HG03571 (cell line): ENCODE measurements around the gene CRADD.
A peak's percentile ranks its signal among the peaks of the same experiment; 100 is the strongest.
"Not testable (repeated sequence)": the region's sequence is repeated elsewhere in the genome, so short reads cannot be mapped to it uniquely, and the experiment has no call there.

Source experiments
- ATAC-seq: cut with Tn5 transposase; IDR thresholded peaks from one replicate; pipeline ENCODE4 v1.9.1; 2021; ENCODE audit not compliant: unreplicated experiment

Gene CRADD

DNA sequence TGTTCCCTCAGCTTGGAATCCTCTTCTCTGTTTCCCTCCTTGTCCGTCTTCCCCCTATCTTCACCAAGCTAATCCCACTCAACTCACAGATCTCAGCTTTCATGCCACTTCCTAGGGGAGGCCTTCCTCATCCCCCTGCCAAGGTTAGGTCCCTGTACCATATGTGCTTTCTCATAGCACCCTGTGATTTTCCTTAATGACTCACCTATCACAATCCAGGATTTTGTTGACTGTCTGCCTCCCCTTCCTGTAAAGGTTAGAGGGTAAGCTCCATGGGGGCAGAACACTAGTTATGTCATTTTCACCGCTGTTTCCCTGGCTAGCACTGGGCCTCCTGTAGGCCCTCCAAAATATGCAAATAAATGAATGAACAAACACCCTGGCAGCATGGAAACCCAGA lies 57.6 kb downstream of the CRADD start:
- no peak for ATAC-seq

DNA sequence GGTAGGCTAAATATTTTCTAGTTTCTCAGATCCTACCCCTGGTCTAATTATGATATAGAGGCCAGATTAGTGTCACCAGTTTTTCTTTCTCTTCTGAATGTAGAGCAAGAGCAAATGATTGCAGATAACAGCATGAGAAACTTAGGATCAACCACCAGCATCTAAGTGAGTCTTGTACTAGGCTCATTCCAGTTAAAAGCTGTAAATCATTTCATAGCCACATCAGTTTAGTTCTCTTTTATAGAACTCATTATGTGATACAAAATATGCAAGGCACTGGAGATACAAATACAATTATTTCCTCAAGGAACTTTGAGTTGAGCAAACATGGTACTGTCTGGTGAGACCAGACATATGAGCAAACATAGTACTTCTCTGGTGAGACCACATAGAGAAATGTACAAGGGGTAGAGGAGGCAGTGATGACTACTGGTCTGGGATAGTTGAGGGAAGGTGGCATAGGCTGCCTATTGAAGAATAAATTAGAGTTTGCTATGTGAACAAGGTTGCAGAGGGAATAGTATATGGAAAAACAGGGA lies 59.5 kb downstream of the CRADD start:
- ATAC-seq, result no peak

DNA sequence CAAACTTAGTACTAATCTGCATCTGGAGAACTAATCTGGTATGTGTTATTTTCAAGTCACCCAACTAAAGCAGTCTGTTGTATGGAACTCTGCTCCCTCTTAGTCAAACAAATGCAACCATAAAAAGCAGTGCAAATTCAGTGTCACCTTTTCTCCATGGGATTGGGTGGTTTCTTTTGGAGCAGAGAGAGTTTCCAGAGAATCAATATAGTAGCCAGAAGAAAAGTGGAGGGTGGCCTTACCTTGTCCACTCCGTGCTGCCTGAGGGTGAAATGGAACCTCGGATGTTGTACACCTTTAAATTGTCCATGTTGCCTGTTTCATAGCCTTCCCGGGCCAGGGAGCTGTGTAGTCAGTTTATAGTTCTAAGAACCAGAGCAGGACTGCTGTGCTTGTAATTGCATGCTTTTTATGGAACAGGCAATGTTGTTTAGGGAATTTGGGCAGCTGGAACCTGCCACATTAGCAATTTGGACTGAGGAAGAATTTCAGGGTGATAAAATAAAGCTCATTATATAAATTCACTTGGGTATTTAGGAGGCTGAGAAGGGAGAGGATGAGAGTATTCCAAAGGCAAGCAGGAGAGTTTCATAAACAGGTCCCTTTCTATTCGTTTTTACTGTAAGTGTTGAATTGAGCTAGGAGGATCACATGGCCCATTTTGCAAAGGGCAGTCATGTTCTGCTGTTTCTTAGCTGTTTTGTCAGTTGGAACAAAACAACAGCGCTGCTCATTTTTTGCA lies 60.5 kb downstream of the CRADD start:
- ATAC-seq, result no peak

DNA sequence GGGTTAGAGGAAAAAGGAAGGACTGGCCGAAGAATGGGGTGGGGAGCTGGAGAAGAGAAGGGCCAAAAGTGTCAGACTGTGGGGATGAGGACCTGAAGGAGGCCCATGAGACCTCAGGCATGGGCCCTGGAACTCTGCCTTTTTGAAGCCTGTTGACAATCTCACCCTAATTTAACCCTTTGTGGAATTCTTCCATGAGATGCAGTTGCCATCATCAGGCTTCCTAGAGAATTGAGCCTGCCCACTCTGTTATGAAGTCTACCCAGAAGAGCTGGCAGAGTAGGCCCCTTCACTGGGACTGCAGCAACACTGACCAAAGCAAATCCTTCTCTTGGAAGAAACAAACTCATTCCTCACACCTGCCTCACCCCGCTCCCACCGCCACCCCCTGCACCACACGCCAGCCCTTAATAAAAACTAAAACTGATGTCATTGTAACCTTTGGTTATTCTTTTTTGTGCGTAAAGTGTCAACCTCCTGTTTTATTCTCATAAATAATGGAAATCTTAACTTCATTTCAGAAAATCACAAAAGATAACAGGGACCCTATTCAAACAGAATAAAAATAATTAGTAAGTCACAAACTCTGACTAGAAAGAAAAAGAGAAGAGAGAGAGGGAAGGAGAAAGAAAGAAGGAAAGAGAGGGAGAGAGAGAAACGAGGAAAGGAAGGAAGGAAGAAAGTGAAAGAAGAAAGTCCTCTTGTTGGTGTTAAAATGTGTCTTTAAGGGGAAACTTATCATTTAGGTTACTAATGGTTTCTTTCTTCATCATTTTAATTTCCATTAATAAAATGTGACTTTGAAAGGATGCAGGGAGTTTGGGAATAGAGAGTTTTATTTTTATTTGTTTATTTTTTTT lies 61.3 kb downstream of the CRADD start:
- no peak for ATAC-seq

DNA sequence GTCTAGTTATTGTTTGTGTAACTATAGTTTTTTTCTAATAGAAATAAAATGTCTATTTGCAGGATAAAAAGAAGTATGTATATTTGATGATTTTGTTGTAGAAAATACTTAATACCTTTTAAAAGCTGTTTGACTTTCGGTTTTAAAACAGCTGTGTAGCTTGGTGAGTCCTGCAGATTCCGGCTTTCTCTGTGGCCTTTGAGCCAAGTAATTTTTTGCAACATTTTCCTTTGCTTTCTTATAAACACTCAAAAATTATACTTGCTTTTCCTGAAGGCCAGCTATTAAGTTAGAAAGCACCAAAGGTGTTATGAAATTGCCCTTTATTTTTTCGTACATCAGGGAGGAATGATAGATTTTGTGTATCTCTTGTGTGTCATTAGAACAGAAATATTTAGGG lies 63.6 kb downstream of the CRADD start:
- ATAC-seq, result no peak

DNA sequence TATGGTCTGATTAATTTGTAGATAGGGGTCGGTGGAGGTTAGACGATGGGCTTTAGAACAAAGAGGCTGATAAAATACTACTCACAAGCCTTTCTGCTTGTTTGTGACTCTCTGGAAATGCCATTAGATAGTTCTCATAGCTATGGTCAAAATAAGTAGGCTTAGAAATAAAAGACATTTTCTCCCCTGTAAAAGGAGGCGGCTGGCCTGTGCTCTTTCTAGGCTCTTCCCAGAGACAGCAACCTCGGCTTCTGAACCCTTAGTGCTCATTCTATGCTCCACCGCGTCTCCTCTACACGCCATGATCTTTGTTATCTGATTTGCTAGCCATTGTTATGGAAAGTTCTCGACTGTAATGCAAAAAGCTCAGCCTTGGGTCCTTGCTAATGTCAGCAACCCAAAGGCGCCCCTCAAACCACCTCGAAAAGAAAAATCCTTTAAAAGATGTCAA lies 64.5 kb downstream of the CRADD start:
- ATAC-seq, result peak; percentile 19

DNA sequence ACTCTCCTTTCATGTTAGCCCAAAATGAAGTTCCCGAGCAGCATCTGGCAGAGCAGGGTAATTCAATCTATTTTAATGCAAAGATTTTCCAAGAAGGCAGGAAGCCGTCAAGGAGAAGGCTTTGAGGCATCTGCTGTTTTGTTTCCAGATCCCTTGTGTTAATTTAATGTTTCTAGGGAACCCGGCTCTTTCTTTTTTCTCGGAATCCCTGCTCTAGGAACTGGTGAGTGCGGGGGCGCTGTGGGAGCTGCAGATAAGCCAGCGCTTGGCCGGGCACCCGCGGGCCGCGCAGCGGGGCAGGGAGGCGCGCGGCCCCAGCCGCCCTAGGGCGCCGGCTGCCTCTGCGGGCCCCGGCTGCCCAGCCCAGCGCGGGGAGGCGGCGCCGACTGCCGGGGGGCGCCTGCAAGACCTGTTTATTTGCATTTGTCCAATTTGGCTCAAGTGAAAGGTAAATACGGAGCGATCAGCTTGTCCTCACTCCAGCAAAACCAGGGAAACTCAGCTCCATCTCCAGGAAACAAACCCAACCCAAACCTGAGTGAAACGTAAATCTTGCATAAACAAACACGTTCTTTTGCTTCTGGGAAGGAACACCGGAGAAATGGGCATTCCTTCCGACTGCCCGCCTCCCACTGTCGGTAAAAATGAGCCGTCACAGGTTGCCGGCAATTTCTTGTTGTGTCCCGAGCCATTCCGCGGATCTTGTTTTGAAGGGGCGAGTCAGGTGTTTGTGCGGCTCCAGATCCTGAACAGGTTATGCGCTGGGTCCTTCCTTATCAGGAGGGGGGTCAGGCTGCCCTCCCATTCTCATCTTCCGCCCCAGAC lies 65.1 kb downstream of the CRADD start:
- peak; percentile 90 for ATAC-seq

DNA sequence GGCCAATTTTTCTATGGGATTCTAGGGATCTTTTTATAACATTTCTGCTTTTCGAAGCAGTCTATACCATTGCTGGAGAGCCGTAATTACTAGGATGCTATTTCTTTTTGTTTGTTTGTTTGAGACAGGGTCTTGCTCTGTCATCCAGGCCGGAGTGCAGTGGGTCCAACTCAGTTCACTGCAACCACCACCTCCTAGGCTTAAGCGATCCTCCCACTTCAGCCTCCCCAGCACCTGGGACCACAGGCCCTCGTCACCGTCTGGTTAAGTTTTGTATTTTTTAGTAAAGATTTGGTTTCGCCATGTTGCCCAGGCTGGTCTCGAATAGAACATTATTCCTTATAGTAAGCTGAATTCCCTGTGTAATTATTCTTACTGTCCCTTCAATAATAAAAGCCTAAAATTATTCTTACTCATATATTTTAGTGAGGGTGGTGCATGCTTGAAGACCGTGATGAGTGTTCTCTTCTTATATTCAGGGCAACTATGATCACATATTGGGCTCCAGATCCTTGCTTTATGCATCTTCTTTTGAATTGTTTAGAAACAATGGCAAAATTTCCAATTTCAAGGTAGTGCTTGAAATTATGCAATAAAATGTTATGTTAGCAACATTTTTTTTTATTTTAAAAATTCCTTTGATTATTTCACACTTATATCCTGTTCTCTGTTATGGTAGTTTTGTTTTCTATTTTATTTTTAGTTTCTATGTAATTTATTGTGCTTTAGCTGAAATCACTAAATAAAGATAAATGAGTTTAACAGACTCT lies 66.2 kb downstream of the CRADD start:
- no peak for ATAC-seq

DNA sequence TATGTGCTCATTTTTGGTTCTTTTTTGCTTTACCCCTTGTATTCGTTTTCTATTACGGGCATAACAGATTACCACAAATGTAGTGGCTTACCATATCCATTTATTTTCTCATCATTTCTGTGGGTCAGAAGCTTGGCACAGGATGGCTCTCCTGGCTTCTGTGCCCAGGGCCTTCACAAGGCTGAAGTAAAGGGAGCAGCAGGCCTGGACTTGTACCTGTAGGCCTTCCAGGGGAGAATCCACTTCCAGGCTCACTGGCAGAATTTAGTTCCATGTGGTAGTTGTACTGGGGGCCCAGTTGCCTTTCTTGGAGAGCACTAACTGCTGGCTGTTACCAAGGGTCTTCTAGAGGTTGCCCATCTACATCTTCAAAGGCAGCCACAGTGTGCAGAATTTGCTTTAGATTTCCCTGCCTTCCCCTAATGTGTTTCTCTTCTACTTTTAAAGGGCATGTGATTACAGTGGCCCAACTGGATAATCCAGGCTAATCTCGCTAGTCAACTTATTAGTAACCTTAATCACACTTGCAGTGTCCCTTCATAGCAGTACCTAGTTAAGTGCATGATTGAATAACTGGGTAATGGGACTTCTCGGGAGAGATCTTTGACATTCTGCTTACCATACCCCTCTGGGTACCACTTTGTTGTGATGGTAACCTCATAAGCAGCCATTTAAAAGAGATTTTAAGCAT lies 67.0 kb downstream of the CRADD start:
- ATAC-seq, result no peak

DNA sequence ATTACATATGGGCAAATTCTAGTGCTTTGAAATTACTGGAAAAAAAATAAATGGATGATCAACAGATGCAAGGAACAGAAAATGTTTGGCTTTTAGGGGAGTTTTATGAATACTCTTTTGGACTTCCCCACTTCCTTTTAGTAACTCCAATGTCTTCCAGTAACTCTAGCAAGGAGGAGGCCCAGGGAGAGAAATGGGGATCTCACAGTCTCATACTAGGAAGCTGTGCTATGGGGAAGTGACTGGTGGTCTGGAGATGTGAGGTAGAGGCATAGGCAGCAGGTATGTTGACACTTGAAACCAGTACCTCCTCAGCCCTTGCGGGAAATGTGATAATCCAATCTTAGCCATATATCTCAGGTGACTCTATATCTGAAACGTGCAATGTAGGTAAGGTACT lies 68.1 kb downstream of the CRADD start:
- ATAC-seq, result no peak

DNA sequence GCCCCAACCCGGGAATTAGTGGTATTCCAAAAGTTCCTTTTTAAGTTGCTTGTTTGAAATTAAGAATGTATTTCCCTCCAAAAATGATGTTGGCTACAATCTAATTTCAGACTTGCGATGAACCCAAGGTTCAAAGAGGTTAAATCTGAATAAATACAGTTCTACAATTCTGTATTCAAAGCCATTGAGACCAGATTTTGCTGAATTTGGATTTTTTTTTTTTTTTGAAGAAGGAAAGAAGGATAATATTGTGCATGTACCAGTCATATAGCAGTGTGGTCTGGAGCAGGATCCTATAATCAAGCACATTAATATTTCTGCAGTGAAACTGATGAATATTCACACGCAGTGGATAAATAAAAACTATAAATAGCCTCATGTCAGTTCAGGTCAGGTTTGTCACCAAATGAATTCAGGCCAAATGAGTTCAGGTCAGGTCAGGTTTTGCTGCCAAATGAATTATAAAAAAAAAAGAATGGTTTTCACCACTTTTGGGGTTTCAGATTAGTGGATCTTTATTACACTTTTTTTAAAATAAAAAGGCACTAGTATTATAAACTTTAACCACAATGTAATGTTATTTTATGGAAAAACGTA lies 69.5 kb downstream of the CRADD start:
- no peak for ATAC-seq

DNA sequence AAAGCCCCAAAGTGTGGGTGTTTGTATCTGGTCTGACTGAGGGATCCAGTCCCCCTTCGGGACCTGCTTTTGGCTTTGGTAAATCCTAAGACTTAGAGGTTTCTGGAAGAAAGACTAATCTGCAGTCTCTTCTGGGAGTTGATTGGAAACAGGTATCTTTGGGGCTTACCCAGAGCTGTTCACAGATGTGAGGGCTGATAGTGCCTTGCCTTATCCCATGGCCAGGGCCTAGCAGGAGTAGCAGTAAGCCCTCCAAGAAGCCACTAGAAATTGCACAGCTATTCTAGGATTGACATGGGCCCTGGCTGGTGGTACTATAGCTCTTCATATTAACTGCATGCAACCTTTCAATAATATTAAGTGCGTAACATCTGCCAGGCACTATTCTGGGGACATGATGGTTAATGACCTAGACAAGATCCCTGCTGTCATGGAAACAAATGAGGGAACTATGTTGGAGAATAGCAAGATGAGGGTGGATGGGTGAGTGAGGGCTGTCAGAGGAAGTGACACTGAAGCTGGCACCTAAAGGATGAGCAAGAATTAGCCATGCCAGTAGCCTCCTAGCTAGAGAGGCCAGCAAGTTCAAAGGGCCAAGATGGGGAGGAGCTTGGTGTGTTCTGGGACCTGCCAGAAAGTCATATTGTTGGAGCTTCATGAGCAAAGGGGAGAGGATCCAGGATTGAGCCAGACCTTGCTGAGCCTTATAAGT lies 71.7 kb downstream of the CRADD start:
- no peak for ATAC-seq

DNA sequence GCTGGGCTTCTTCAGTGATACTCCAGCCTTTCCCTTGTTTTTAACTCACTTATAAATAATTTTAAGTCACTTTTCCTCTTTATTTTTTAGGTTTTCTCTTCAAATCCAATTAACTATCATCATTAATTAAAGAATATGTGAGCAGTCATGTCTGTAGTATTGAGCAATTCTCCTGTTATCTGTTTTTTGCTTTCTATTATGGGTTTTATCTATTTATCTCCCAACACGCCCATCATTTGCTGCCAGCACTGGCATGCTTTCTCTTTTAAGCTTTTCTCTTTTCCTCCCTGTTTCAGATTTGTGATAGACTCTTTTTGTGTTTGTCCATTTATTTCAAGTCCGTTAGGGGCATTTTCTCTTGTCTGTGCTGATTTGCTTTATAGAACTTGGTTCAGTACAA lies 72.3 kb downstream of the CRADD start:
- ATAC-seq, result no peak

DNA sequence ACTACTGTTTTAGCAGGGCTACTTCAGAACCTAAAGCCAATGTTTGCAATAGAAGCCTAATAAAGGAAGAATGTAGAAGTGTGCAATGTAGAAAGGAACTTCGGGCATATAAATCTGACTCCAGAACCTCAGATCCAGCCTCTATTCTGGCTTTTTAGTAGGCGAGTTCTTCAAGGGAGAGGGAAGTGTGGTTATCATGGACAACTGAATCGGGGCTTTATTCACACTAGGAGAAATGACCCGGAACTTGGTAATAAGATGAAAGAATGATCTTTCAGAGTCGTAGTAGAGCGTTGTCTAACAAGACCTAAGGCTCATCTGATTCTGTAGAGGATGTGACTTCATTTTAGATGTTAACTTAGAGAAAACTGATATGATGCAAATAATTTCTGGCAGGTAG lies 72.9 kb downstream of the CRADD start:
- no peak for ATAC-seq

DNA sequence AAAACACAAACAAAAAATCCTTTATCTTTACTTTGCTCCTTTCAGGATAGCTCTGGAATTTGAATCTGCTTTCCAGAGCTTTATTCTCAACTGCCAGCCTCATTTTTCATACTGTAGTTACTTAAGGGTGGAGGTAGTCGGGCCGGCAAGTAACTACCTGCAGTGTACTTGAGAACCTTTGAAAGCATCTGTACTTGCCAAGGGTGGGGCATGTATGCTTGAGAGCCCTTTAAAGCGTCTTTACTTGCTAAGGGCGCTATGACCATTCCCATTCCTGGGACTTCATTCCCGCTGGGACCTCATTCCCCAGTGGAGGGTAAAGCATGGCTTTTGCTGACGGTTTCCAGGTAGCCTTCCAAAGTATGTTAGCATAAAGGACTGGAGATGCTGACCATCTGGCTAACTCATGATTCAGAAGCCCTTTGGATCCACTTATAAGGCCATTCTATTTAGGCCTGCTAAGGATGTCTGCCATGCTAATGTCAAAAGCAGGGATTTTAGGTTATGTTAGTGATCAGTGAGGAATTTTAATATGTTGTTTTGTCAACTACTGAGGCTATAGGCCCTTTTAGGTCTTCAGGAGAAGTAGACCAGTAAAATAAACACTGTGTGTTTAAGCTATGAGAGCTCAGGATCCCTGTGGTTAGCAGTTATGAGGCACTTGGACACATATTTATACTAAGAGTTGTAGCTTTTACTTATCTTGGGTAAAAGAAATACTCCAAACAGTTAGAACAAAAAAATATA lies 74.9 kb downstream of the CRADD start:
- no peak for ATAC-seq

DNA sequence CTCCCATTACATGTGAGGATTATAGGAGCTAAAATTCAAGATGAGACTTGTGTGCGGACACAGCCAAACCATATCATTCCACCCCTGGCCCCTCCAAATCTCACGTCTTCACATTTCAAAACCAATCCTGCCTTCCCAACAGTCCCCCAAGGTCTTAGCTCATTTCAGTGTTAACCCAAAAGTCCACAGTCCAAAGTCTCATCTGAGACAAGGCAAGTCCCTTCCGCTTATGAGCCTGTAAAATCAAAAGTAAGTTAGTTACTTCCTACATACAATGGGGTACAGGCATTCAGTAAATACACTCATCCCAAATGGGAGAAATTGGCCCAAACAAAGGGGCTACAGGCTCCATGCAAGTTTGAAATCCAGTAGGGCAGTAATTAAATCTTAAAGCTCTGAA lies 76.1 kb downstream of the CRADD start:
- ATAC-seq, result no peak

DNA sequence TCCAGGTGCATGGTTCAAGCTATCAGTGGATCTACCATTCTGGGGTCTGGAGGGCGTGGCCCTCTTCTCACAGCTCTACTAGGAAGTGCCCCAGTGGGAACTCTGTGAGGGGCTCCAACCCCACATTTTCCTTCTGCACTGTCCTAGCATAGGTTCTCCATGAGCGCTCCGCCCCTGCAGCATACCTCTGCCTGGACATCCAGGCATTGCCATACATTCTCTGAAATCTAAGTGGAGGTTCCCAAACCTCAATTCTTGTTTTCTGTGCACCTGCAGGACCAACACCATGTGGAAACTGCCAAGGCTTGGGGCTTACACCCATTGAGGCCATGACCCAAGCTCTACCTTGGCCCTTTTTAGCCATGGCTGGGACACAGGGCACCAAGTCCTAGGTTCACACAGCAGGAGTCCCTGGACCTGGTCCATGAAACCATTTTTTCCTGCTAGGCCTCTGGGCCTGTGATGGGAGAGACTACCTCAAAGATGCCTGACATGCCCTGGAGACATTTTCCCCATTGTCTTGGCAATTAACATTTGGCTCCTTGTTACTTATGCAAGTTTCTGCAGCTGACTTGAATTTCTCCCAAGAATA lies 76.8 kb downstream of the CRADD start:
- no peak for ATAC-seq

DNA sequence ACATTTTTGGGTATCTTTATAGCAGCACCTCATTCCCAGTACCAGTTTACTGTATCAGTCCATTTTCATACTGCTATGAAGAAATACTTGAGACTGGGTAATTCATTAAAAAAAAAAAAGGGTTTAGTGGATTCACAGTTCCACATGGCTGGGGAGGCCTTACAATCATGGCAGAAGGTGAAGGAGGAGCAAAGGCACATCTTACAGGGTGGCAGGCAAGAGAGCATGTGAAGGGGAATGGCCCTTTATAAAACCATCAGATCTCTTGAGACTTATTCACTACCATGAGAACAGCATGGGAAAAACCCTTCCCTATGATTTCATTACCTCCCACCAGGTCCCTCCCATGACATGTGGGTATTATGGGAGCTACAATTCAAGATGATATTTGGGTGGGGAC lies 77.7 kb downstream of the CRADD start:
- ATAC-seq, result not testable (repeated sequence)
